ENCODE data around the gene PABPN1L. TPM values are rescaled to one million over a fixed set of nuclear protein-coding genes. Genes with fewer than 3 reads are reported as not detected.

PABPN1L gene
- total RNA-seq, 1 experiment from 2014 or later, result 0.57 TPM

DNA sequence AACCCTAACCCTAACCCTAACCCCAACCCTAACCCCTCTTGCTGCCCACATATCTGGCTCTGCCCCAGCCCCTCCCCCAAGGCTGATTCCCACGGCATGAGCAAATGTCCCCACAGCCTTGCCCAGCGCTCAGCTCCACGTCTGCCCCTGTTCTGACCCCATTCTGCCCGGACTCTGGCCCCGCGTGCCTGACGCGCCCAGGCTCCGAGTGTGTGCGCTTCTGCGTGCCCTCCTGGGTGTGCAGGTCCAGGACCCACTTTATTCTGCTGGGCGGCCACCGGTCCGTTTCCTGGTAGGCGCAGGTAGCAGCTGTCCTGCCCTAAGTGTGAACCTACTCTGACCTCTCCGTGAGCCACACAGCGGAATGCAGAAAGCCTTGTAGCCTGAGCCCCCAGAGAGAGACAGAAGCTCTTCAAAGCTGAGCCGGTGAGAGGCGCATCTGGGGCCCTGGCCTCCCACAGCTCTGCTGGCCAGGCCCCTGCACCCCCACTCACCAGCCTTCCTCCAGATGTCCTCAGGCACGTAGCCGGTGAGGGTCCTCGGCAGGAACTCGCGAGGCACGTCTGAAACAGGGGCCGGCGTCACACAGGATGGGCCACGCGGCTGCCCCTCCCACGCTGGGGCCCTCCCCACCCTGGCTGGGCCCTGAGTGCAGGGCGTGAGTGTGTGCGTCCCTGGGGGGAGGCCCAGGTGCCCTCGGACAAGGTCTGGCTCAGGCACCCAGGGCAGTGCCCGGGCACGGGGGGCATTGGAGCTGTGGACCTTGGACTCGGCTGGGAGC is 14.0 kb upstream of the PABPN1L start (continued):
- TF ChIP-seq POLR2A (IDR thresholded peaks at IDR 0.05; ENCODE audit: borderline replicate concordance, extremely low read depth, insufficient read depth, insufficient read length) (no peak), CEBPB (IDR thresholded peaks at IDR 0.05; ENCODE audit: low read depth) (no peak), ZFX (IDR thresholded peaks at IDR 0.05) (no peak)

DNA sequence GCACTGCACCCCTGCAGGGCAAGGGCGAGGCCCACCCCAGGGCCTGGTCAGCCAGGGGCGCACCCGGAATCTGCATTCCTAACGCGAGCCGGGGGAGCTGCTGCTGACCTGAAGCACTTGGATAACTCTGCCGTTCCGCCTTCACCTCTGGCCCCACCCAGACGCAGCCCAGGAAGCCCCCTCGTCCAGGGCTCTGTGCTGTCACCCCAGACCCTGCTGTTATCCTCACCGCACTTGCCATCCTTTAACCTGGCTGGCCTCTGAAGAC is 13.3 kb upstream of the PABPN1L start:
- ChIA-PET POLR2A (no interaction called here), CTCF (no interaction called here), RAD21 (ENCODE audit: low non-redundant PET in 1 of 2, low total read pairs in 2 of 2, uncharacterized antibody in 2 of 2, unreplicated experiment in 2 of 2) (no interaction called here)
- ATAC-seq (no peak), DNase-seq (ENCODE audit: low read depth, low spot score) (no peak)
- H3K36me3 ChIP-seq (ENCODE audit: control insufficient read depth in 1 of 2, insufficient read depth in 2 of 2, low read length in 2 of 2), result 0 out of 4 replicates have a peak, but pooled peaks cover 0 to 5% of the 10 kb centered on the region in 2 experiments
- TF ChIP-seq CBX3 (IDR thresholded peaks at IDR 0.05; ENCODE audit: low read depth) (no peak), FOSL1 (IDR thresholded peaks at IDR 0.05; ENCODE audit: low read depth) (no peak), EZH2phosphoT487 (IDR thresholded peaks at IDR 0.05; ENCODE audit: borderline replicate concordance) (no peak), ZNF274 (IDR thresholded peaks at IDR 0.05; ENCODE audit: low read depth, low read length) (no peak), RAD21 (IDR thresholded peaks at IDR 0.05; ENCODE audit: low read depth) (no peak), ELF1 (IDR thresholded peaks at IDR 0.05; ENCODE audit: borderline replicate concordance, low read depth) (no peak), CEBPB (IDR thresholded peaks at IDR 0.05; ENCODE audit: low read depth) (no peak), ZFX (IDR thresholded peaks at IDR 0.05) (no peak), EZH2 (IDR thresholded peaks at IDR 0.05) (no peak), POLR2AphosphoS5 (IDR thresholded peaks at IDR 0.05; ENCODE audit: low read depth, low read length) (no peak), YY1 (IDR thresholded peaks at IDR 0.05; ENCODE audit: extremely low read depth, insufficient replicate concordance, low read depth, low read length) (no peak), EGR1 (IDR thresholded peaks at IDR 0.05; ENCODE audit: low read depth) (no peak), SRF (IDR thresholded peaks at IDR 0.05; ENCODE audit: low read depth) (no peak), TCF7L2 (IDR thresholded peaks at IDR 0.05; ENCODE audit: borderline replicate concordance, extremely low read depth, insufficient read depth, insufficient read length) (no peak), POLR2A (IDR thresholded peaks at IDR 0.05; ENCODE audit: borderline replicate concordance, extremely low read depth, insufficient read depth, insufficient read length) (no peak)
- TF ChIP-seq, protein P1, sequence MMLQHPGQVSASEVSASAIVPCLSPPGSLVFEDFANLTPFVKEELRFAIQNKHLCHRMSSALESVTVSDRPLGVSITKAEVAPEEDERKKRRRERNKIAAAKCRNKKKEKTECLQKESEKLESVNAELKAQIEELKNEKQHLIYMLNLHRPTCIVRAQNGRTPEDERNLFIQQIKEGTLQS (IDR thresholded peaks at IDR 0.05), result no peak
- TF ChIP-seq, protein P2, sequence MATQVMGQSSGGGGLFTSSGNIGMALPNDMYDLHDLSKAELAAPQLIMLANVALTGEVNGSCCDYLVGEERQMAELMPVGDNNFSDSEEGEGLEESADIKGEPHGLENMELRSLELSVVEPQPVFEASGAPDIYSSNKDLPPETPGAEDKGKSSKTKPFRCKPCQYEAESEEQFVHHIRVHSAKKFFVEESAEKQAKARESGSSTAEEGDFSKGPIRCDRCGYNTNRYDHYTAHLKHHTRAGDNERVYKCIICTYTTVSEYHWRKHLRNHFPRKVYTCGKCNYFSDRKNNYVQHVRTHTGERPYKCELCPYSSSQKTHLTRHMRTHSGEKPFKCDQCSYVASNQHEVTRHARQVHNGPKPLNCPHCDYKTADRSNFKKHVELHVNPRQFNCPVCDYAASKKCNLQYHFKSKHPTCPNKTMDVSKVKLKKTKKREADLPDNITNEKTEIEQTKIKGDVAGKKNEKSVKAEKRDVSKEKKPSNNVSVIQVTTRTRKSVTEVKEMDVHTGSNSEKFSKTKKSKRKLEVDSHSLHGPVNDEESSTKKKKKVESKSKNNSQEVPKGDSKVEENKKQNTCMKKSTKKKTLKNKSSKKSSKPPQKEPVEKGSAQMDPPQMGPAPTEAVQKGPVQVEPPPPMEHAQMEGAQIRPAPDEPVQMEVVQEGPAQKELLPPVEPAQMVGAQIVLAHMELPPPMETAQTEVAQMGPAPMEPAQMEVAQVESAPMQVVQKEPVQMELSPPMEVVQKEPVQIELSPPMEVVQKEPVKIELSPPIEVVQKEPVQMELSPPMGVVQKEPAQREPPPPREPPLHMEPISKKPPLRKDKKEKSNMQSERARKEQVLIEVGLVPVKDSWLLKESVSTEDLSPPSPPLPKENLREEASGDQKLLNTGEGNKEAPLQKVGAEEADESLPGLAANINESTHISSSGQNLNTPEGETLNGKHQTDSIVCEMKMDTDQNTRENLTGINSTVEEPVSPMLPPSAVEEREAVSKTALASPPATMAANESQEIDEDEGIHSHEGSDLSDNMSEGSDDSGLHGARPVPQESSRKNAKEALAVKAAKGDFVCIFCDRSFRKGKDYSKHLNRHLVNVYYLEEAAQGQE (IDR thresholded peaks at IDR 0.05; ENCODE audit: low read depth), result no peak
- TF ChIP-seq, protein P3, sequence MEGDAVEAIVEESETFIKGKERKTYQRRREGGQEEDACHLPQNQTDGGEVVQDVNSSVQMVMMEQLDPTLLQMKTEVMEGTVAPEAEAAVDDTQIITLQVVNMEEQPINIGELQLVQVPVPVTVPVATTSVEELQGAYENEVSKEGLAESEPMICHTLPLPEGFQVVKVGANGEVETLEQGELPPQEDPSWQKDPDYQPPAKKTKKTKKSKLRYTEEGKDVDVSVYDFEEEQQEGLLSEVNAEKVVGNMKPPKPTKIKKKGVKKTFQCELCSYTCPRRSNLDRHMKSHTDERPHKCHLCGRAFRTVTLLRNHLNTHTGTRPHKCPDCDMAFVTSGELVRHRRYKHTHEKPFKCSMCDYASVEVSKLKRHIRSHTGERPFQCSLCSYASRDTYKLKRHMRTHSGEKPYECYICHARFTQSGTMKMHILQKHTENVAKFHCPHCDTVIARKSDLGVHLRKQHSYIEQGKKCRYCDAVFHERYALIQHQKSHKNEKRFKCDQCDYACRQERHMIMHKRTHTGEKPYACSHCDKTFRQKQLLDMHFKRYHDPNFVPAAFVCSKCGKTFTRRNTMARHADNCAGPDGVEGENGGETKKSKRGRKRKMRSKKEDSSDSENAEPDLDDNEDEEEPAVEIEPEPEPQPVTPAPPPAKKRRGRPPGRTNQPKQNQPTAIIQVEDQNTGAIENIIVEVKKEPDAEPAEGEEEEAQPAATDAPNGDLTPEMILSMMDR (IDR thresholded peaks at IDR 0.05 in 2 of 3, conservative IDR thresholded peaks at IDR 0.05 in 1 of 3; ENCODE audit: borderline replicate concordance in 1 of 3, insufficient read depth in 1 of 3, low read depth in 2 of 3, low read length in 2 of 3), result no peak
- H3K79me2 ChIP-seq (ENCODE audit: insufficient read depth, low read length), result no peaks in the 10 kb centered on the region
- H3K4me3 ChIP-seq (replicated peaks in 1 of 2; ENCODE audit: low read depth in 1 of 2, low read length in 2 of 2), result no peak overlapping the region
- peaks cover 7 to 11% of the 10 kb centered on the region in 2 experiments; a peak in 3 of 4 replicates for H3K4me1 ChIP-seq (ENCODE audit: control insufficient read depth in 1 of 2, insufficient read depth in 2 of 2, low read length in 2 of 2)
- H3K27ac ChIP-seq (ENCODE audit: low read depth, low read length), result no peak overlapping the region; the same call in 1 of the 2 replicates
- H3K4me2 ChIP-seq (ENCODE audit: low read length), result no peak overlapping the region
- H4K20me1 ChIP-seq (ENCODE audit: insufficient read depth), result no peaks in the 10 kb centered on the region
- H3K9me3 ChIP-seq (ENCODE audit: control insufficient read depth in 1 of 2, insufficient read depth in 1 of 2, low read depth in 1 of 2, low read length in 2 of 2), result no peaks in the 10 kb centered on the region
- no peak overlapping the region for H2AFZ ChIP-seq (ENCODE audit: low read depth, low read length, poor library complexity, severe bottlenecking)
- BruUV-seq (replicated peaks), result no TSS peak
- no peaks in the 10 kb centered on the region for H3K27me3 ChIP-seq (ENCODE audit: insufficient read depth, low read length)
- H3K9ac ChIP-seq (ENCODE audit: low read length), result no peak overlapping the region
- intact Hi-C loops (cut with micrococcal nuclease), result no loop called here
- no peaks in the 10 kb centered on the region for H3K9me2 ChIP-seq (ENCODE audit: insufficient read depth)

Data from HCT116 (cell line).